COLO668 (cell line): ENCODE data around the gene AMIGO1.

Source experiments
- DNase-seq: peaks from one replicate; lab custom pipeline; 2025; ENCODE audit not compliant: unreplicated experiment; lab: John Stamatoyannopoulos, UW

The AMIGO1 gene, protein sequence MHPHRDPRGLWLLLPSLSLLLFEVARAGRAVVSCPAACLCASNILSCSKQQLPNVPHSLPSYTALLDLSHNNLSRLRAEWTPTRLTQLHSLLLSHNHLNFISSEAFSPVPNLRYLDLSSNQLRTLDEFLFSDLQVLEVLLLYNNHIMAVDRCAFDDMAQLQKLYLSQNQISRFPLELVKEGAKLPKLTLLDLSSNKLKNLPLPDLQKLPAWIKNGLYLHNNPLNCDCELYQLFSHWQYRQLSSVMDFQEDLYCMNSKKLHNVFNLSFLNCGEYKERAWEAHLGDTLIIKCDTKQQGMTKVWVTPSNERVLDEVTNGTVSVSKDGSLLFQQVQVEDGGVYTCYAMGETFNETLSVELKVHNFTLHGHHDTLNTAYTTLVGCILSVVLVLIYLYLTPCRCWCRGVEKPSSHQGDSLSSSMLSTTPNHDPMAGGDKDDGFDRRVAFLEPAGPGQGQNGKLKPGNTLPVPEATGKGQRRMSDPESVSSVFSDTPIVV

DNA sequence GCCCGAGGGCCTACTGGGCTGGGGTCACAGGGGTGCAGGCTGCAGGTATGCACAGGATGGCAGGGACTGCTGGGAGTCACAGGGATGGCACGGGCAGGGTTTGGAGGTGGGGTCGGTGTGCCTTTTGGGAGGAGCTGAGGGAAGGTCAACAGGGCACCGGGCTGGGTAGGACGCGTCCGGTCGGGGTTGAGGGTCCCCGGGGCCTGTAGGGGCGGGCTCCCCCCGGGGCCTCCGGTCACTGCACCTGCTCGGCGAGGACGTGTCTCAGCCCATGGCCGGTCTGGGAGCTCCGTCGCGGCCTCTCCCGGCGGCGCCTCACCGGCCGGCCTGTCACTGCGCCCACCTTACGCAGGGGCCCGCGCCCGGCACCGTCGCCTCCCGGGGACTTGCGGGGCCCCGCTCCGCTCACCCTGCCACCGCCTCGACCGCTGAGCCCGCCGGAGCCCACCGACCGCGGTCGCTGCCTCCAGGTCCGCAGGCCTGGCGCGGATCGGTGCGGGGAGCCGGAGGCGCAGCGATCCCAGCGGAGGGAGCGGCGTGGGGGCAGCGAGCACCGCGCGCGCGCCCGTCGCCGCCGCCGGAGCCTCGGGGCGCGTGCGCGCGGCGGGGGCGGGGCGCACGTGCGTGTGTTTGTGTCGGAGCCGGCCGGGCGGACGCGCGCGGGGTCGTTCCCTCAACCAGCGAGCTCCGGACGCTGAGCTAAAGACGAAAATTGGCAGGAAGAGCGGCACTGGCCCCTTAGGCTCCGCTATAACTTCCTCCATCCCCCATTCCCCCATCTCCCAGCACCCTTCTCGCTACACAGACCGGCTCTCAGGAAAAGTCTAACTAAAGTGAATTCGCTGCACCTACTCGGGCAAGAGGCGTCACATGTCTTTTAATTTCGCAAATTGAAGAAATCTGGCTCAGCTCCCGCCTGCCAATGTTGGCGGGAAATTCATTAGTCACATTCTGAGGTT lies at the start of gene AMIGO1:
Gene AMIGO1, minus strand, starts transcription at position 552 of the 959 bp plus-strand sequence. CDS start 815 bp downstream, outside the sequence.
- peak; percentile 81 for DNase-seq

DNA sequence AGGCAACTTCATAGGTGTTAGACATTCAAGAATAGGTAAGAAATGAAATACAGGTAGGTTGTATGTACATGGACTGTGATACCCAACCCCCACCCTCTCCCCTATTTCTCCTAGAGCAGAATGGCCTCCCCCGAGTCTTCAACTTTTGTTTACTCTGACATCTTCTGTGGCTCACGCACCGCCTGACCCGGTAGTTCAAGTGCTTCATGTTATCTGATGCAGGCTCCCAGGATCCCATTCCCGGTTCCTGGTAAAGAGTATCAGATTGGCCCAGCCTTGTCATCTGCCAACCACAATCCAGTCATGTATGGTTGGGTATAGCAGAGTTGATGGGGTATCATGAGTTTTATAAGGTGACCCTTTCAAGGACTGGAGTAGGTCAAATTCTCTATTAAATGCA lies 48.0 kb upstream of the AMIGO1 start:
- DNase-seq = no peak

DNA sequence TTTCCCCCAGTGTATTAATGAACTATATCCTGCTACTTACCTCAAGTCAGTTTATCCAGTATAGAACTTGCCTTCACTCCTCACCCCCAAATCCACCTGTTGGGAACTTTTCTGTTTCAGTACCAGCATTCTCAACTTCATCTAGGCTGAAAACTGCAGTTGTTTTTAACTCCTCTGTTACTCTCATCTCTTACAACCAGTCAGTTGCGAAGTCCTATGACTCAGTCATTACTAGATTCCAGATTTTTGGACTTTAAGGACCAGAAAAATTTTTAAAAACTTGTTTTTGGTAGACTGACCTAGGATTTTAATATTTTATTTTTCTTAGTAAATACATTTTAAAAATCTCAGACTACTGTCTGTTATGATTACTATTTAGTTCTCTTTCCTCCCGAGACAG lies 47.0 kb upstream of the AMIGO1 start:
- DNase-seq = no peak

DNA sequence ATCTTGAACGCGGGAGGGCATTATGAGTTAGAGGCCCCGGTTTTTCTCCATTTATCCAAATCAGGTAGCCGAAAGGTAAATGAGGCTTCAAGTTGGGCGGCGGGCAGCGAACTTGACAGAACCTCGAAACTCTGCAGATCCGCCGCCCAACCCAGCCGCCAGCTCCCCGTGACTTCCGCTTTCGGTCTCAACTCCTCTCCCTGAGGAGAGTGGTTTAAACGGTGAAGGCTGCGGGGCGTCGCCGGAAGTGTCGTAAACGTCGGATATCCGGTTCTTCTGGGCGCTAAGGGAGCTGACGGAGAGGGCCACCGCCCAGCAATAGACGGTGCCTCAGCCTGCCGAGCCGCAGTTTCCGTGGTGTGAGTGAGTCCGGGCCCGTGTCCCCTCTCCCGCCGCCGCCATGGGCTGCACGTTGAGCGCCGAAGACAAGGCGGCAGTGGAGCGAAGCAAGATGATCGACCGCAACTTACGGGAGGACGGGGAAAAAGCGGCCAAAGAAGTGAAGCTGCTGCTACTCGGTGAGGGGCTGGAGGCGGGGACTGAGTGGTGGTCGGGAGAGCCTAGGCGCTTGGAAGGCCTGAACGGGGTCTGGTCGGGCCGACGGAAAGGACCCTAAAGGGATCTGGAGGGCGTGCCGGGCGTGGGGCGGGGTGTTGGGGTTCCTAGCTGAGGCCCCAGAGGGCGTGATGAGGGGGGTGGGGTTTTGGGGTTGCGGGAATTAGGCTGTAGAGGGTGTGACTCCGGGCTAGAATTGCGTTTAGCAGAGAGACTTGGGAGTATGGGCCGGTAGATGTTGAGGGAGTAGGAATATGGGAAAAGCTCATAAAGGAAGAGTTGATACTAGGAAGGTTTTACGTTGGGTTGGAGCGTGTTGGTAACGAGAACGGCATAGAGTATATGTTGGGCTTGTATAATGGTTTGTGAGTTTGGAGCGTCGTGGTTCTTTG lies 39.1 kb upstream of the AMIGO1 start, which contains the start of gene GNAI3:
Gene GNAI3, plus strand, starts transcription at position 295 of the 947 bp plus-strand sequence. Its CDS starts 106 bp downstream, at position 401.
- DNase-seq = peak; percentile 96

DNA sequence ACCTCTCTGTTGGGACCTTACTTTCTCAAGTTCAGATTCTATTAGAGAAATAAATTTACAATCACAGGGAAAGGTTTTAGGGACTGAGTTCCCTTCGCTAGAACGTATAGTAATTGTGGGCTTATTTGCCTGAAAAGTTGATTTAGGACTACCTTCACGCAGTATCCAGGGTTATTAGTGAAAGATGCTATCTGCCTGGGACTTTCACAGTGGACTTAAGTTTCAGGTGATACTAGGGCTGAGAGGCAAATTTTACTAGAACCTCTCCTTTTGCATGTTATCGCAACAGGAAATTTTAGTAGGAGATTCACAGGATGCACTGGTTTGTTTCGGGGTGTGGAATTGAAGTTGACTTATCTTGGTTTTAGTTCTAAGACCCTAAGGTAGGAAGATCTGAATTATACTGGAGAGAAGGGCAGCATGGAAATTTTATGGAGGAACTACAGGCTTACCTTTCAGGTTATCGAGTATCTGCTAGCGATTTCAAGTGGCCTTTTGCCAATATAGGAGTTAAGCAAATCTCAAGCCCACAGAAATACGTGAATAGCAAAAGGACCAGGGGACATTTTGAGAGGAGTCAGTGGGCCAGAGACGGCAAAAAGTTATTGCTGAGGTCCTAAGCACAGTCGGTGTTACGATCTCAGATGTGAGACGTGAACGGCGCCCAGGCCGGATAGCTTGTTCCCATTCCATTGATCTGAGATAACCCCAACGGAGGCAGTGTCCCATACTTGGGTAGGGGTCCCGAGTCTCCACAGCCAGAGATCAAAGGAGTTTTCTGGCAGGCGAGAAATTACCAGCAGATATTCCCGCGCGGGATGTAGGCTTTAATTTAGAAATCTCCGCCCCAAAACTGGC lies 38.2 kb upstream of the AMIGO1 start:
- DNase-seq = peak; percentile 28

DNA sequence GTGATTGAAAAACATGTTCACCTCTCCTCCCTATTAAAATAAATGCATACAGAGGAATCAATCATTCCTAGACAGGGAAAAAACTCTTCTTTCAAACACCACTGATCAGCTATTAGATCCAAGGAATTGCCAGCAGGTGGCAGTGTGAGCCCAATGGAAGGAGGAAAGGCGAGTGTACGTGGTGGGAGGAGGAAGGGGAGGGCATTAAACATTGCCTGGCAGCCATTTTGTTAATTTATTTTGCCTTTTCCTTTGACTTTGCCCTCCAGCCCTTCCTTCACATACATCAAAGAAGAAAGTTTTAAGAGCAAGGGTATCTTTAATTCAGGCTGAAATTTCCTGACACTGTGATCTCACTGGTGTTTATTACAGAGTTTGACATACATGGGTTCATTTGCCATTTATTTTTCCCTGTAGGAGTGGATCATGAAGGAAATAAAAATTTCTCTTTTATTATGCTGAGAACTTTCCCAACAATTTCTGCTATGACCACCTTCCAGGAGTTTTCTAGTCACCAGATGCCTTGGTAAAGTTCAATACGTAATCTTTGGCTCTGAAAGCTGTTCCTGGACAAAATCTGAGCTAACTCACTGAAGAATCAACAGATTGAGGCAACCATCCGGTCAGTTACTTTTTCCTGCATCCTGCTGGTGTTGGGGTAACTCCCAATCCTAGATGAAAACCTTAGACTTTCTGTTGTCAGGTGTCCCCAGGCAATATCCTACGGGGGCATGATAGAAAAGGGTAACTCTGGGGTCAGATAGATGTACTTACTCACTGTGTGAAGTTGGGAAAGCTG lies 37.0 kb upstream of the AMIGO1 start:
- peak; percentile 94 for DNase-seq

DNA sequence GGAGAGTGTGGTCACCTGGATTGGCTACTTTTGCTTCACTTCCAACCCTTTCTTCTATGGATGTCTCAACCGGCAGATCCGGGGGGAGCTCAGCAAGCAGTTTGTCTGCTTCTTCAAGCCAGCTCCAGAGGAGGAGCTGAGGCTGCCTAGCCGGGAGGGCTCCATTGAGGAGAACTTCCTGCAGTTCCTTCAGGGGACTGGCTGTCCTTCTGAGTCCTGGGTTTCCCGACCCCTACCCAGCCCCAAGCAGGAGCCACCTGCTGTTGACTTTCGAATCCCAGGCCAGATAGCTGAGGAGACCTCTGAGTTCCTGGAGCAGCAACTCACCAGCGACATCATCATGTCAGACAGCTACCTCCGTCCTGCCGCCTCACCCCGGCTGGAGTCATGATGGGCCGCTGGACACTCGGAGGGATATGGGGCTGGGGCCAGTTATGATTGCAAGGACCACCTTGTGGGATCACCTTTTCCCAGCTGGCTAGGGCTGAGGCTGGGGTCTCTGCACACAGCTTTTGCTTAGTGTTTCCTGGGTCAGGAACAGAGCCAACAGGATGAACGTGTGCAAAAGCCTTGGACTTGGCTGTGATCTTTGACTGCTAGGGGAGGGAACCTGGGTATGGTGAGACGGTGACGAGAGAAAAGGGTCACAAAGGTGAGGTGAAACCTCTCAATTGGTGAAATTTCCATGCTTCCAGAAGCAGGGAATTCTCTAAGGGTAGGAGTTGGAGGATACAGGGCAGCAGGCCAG lies 34.6 kb upstream of the AMIGO1 start:
- no peak for DNase-seq

DNA sequence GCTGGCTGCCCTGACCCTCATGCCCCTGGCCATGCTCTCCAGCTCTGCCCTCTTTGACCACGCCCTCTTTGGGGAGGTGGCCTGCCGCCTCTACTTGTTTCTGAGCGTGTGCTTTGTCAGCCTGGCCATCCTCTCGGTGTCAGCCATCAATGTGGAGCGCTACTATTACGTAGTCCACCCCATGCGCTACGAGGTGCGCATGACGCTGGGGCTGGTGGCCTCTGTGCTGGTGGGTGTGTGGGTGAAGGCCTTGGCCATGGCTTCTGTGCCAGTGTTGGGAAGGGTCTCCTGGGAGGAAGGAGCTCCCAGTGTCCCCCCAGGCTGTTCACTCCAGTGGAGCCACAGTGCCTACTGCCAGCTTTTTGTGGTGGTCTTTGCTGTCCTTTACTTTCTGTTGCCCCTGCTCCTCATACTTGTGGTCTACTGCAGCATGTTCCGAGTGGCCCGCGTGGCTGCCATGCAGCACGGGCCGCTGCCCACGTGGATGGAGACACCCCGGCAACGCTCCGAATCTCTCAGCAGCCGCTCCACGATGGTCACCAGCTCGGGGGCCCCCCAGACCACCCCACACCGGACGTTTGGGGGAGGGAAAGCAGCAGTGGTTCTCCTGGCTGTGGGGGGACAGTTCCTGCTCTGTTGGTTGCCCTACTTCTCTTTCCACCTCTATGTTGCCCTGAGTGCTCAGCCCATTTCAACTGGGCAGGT lies 33.9 kb upstream of the AMIGO1 start:
- no peak for DNase-seq

DNA sequence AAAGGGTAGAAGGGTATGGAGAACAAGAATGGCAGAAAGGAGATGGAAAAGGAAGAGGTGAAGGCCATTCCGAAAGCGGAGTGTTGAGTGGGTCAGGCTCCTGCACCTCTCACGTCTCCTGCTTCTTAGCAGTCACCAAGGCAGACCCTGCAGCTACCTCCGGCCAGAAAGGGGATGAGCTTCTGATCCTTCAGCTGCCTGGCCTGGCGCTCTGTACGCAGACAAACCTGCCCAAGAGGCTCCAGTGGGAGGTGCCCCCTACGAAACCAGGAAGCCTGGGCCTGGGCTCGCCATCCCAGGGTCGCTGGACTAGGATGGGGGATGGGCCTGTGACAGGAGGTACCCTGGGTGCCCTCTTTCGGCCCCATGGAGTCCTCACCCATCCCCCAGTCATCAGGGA lies 33.1 kb upstream of the AMIGO1 start:
- no peak for DNase-seq

DNA sequence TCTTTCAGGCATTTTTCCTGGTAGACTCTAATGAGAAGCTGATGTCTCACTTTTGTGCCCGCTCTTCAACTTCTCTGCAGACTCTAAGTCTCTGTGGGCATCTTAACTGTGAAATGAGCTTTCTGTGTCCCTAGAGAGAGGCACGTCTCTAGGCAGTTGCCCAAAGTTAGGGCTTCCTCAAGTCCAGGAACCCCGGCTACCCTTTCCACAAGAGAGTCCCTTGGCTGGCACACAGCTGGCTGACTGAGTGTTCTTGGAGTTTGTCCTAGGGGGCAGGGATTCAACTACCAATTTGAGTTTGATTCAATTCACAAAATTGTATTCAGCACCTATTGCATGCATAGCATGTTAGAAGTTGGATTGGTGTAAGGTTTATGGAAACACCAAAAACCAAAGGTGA lies 31.6 kb upstream of the AMIGO1 start:
- no peak for DNase-seq

DNA sequence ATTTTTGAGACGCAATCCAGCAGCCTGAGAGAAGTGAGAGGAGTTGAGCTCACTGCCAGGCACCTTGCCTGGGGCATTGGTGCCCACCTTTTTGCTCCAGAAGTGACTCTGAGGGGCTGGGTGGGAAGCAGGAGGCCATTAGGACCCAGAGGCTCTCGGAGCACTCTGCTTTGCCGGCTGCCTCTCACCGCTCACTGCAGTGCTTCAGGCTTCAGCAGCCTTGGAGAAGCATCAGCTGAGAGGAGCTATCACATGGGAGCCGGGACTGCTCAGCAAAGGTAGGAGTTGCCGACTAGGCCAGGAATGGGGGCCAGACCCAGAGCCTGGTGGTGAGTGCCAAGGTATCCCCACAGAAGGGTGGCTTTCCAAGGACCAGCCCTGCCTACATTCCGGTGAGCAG lies 30.1 kb upstream of the AMIGO1 start, which contains the start of gene GPR61:
Gene GPR61, plus strand, starts transcription at position 197 of the 400 bp plus-strand sequence. CDS start 3,151 bp downstream, outside the sequence.
- no peak for DNase-seq

DNA sequence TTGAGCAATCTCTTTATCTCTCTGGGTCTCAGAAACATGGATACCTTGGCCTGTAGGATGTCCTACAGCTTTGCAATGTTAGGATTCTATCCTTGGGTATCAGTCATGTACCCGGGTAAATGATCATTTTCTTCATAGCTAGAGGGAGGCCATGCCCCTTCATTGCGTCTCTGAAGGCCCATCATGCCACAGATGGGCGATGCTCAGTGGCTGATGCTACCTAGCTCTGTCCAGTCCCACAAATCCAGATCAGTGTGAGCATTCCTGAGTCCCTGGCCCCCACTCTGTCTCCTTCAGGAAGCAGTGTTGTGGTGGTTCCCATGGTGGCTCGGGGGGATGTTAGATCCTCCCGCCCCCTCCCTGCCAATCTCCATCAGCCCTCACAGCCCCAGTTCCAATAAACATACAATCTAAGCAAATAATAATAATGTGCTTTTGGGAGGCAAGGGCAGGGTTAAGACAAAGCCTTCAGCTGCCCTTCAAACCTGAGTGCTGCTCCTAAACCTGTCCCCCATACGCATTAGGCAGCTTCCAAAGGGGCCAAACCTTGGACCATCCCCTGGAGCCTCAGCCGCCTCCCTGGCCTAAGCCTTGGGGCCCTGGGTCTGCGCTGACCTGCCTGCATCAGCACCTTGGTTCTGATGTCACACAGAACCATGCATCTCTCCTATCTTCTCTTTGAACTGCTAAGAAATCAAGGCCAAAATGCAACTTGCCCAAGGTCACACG lies 29.5 kb upstream of the AMIGO1 start:
- DNase-seq = no peak

DNA sequence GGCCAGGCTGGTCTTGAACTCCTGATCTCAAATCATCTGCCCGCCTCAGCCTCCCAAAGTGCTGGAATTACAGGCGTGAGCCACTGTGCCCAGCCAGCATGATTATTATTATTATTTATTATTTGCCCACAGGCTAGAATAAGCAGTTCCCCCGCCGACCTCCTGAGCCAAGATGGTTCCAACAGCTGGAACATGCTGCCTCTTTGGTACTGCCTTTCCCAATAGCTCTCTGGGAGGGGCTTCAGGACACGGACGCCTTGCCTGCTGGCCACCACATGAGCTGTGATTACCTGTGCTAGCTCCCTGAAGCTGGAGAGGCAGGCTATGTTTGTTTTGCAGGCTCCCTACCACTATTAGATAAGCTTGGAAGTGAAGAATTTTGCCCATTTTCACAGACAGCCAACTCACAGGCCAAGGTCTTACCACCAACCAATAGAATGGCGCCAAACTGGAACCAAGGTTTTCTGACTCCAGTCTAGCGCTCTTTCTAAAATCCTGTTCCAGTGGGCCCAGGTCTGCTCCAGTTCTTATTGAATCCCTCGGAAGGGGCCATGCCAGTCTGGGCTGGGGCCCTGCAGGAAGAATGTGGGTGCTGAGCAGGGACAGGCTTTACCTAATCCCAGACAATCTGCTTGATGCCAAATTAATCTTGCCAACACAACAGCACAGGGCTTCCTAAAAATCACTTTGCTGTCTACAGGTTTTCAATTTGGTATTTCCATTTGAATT lies 28.1 kb upstream of the AMIGO1 start:
- no peak for DNase-seq

DNA sequence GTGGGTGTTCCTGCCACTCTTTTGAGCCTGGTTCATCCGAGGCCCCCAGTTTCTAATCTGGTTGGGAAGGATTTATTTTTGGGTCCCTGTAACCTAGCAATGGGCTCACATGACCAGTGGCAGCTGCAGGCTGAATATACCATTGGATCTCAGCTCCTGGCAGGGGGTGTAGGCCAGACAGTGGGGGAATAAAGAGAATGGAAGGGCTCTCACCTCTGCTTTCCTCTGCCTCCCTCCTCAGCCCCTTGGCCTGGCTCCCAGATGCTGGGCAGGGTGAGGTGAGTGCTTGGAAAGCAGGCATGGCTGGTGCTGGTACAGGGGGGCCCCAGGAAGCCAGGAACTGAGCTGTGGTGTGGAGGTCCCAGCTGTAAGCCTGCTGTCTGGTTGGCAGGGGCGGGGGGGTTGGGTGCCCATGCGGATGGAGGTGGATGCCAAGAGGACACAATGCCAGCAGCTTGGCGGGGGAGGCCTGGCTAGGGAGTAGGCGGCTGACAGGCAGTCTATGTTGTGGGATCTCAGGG lies 26.5 kb upstream of the AMIGO1 start:
- no peak for DNase-seq

DNA sequence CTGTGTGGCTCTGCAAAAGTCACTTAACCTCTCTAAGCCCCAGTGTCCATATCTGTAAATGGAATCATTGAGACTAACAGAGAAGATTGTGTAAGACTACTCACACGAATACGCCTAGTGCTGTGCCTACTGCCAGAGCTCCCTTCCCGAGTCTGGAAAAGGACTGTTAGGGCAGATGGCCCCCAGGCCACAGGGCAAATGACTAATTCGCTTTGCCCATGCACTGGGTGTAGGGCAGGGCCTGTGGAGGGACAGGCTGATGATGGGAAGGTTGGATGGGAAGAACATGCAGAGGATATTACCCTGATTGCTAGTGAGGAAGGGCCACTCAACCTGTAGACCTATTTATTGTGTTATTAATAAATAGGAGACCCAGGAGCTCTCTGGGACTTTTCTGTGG lies 26.0 kb upstream of the AMIGO1 start:
- DNase-seq = no peak
